Epidermal melanocyte (primary cell): ENCODE results near the gene PROSER2.

Source experiments
- DNase-seq: peaks from one replicate; pipeline ENCODE4 v3.0.0; 2011; ENCODE audit warnings: low spot score; ENCODE audit not compliant: insufficient read length

PROSER2 gene

DNA sequence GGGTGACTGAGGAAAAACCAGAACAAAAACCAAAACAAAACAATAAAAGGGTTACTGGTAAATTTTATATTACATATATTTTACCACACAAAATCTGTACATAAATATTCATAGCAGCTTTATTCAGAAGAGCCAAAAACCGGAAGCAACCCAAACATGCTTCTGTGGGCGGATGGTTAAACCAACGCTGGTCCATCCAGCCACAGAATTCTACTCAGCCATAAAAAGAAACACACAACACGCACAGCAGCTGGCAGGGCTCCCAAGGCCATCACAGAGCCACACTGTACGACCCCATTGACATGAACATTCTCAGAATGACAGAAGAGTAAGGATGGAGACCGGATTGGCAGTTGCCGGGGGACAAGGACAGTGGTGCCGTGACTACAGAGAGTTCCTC is 83.6 kb downstream of the PROSER2 start:
- DNase-seq: no peak

DNA sequence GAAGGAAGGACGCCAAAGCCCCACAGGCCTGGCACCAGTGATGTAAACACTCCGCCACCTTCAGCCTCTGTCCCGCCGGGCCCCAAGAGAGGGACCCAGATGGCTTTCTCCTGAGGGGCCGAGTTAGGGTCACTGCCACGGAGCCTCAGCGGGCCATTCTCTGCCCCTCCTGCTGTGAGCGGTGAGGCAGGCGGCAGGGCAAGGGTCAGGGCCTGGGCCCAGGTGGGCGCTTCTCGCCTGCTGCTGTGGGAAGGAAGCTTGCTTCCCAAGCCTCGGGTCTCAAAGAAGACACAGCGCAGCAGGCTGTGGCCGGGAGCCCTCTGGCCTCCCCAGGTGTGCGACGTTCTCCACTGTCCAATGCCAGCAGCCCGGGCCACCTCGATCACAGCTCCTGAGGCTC is 84.8 kb downstream of the PROSER2 start:
- no peak for DNase-seq

DNA sequence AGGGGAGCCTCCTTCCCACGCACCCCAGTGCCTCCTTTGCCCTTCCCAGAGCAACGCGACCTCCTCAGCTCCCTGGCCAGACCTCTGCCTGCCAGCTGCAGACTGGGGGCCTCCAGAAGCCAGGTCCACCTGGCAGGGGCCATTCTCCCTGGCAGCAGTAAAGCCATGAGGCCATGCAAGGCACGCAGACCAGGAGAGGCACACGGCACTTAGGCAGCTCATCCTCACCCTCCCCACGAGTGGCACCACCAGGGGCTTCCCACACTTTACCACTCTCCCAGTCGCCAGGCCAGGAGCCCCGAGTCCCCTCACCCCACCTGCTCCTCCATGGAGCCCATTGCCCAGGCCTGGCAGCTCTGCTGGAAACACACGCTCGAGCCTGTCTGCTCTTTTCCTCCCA is 85.4 kb downstream of the PROSER2 start:
- DNase-seq: no peak

DNA sequence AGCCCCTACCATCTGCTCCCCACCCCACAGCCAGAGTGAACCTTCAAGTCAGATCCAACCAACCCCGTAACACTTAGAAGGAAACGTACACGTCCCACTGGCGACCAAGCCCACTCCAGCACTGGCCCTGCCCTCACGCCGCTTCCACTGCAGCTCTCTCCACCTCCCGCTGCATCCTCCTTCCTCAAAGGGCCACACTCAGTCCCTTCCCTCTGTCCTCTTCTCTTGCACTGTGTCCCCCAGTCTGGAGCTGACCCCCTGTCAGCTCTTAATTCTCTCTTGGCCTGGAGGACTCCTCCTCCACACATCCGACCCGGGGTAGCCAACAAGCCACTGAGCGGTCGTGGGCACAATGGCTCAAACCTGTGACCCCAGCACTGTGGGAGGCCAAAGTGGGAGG is 85.8 kb downstream of the PROSER2 start:
- DNase-seq: no peak

DNA sequence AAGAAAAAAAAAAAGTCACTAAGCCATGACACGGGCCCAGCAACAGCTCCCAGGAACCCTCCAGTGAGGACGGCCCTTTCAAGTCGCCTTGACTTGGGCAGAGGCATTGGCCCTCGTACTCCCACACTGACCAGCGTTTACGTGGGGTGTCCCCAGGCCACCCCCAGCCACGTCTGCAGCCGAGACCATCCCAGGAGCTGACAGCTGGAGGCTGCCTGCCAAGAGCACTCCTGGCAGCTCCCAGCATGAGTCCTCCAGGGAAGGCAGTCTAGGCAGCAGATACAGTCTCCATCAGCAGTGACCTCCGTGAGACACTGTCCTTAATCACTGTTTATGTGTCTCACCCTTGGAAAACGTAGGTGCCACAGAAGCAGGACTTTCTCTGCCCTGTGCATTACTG is 86.5 kb downstream of the PROSER2 start:
- no peak for DNase-seq

DNA sequence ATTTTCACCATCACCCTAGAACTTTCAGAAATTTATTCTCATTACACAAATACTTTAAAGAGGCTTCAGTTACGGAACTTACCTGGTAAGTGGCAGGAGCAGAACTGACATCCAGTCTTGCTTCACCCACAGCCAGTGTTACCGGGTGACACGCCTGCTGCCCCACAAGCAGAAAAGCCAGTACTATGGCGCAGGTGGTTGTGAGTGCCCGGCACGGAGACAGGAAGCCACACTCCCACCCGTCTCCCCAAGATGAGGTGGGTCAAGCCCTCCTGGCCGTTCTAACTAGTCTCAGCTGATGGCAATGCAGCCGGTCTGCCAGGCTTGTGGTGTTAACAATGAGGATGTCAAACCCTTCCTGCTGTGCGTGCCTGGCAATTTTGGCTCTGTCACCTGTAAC is 86.9 kb downstream of the PROSER2 start:
- no peak for DNase-seq

DNA sequence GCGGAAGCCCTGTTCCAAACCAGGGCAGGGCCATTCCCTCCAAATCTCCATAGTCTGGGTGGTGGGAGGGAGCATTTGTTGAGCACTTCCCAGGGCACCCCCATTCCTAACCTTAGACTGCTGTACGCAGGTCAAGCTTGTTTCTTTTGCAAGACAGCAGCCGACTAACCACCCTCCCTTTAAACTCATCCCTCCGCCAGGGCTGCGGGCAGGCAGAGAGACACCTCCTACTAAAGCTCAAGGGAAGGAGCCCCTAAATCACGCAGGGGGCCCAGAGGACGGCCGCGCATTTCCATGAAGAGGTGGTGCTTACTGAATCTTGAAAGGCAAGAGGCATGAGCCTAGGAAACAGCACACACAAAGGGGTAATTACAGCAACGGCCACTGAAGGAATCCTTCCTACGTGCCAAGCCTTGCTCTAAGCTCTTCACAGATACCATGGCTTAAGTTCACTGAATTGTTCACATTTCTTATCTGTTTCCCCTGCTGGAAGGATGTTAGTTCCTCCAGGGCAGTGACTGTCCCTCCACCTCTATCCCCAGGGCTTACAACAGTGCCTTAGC is 90.0 kb downstream of the PROSER2 start:
- DNase-seq: no peak

DNA sequence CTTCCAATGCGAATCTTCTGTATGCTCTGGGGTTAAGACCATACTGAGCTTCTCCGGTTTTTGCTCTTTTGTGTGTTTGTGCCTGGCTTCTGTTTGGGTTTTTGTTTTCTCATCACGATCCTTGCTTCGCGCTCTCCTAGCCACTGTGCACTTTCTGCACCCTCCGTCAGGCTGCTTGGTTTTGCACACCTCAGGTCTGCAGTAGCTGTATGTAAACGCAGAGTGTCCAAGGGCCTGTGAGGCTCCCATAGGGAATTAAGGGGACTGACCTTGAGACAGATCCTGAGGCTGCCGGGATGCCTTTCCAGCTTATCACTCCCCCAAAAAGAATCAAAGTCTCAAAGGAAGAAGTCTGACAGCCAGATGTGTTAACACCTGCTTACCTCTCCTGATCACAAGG is 95.2 kb downstream of the PROSER2 start:
- DNase-seq: no peak

DNA sequence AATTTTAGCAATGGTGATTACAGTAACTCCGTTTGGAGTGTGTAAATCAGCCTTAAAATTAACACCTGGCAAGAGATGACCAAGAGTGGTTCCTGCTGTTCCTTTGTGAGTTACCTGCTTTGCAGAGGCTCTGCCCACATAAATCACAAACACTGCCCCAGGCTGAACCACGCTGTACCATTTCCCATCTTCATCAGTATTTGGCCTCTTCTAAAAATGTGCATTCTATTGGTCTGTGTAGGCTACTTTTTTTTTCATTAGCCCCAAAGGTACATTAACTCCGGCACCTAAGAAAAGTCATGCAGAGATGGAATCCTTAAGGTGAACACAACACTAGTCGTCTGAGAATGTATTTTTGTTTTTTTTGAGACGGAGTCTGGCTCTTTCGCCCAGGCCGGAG is 96.1 kb downstream of the PROSER2 start:
- DNase-seq: no peak
